NCI-H345 (cell line): Measurements from ENCODE around the gene ZDHHC14.
"Not testable (repeated sequence)": the region's sequence is repeated elsewhere in the genome, so short reads cannot be mapped to it uniquely, and the experiment has no call there.

Experiments
- DNase-seq: peaks from one replicate; lab custom pipeline; 2025; lab: John Stamatoyannopoulos, UW

The ZDHHC14 gene

GRCh38 chr6:157690441-157691210, 309.6 kb downstream of the ZDHHC14 start:
- no peak for DNase-seq

DNA sequence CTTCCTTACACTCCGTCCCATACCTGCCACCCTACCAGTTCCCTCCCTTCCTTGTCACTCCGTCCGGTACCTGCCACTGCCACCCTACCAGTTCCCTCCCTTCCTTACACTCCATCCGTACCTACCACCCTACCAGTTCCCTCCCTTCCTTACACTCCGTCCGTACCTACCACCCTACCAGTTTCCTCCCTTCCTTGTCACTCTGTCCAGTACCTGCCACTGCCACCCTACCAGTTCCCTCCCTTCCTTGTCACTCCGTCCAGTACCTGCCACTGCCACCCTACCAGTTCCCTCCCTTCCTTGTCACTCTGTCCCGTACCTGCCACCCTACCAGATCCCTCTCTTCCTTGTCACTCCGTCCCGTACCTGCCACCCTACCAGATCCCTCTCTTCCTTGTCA, 310.6 kb downstream of the ZDHHC14 start:
- not testable (repeated sequence) for DNase-seq

DNA sequence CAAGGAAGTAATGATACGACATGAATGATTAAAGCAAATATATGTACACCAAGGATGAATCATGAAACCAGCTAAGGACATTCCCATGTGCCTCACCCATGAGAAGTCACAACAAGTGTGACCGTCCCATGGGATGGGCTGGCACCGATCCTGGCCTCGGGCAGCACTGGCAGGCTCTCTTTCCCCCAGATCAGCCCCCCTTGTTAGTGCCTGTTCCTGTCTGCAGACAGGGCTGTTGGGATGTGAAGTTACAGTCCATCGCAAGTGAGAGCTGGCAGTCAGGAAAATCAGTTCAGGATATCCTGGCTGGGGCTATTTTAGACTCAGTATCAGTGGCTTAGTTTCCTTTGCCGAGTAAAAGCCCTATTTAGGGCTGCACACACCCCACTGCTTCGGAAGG, 312.9 kb downstream of the ZDHHC14 start:
- no peak for DNase-seq

DNA sequence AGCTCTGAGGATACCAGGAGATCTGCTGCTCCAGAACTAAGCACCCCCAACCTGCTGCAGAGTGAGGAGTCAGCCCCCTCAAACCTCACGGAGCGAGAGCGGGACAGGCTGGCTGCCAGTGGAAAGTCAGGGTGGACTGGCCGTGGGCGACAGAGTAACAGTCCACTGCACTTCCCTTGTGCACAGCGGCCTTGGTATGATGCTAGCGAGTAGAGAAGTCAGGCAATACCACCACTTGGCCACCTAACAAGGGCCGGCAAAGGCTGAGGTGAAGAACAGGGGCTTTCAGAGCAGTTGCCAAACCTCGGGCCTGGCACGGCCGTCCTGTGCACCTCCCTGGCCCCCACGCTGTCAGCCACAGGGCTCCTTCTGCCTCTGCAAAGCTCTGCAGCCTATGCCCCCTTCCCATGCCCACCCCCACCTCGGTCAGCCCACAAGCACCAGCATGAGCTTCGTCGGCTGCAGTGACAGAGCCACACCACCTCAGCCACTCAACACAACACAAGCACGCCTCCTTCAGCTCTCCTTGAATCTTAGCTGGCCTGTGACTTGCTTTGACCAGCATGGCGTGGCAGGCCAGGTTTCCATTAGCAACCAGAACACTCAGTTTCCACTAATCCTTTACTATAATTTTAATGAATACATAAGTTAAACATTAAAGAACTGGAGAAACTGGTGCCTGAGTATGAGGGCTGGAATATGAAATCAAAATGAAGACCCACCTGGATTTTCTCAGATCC, 314.5 kb downstream of the ZDHHC14 start:
- DNase-seq, result no peak

DNA sequence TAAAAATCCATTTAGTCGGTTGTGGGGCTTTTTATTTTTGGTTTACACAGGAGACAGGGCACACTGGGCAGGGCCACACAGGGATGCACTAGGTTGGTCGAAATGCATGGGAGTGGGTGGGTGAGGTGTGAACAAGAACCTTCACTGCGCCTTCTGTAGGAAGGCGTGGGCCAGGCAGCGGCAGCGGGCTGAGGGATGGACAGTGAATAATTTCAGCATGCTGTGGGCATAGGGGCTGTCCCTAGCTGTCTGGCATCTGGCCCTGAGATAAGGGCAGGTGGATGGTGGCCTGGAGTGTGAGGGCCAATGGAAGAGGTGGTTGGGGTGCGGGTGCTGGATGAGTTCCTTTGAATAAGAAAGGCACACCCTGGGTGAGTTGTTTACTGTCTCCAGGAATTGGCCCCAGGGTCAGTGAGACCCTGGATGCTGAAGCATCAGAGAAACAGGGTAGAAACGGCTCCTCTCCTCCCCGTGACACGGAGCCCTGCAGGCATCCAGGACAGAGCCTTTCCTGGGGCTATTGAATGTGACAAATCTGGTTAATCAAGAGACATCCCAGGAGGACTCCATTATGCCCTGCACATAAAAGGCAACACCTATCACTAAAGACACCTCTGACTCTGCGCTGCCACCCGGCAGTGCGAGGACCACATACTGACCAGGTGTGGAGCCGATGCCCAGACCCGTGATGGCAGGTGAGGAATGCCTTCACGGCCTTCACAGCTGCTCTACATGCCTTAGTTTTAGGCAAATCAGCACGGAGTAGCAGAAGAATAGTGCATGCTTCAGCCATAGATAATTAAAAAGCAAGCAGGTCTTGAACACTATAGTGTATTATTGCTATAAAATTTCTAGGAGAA, 319.0 kb downstream of the ZDHHC14 start:
- no peak for DNase-seq

DNA sequence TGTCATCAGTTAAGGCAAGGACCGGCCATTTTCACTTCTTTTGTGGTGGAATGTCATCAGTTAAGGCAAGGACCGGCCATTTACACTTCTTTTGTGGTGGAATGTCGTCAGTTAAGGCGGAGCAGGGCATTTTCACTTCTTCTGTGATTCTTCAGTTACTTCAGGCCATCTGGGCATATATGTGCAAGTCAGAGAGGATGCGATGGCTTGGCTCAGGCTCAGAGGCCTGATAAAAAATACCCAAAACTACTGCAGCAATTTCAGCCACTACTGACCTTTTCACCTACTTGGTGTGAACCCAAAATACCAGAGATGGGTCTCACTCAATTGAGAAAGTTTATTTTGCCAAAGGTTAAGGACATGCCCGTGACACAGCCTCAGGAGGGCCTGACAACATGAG, 325.4 kb downstream of the ZDHHC14 start:
- DNase-seq, result not testable (repeated sequence)

DNA sequence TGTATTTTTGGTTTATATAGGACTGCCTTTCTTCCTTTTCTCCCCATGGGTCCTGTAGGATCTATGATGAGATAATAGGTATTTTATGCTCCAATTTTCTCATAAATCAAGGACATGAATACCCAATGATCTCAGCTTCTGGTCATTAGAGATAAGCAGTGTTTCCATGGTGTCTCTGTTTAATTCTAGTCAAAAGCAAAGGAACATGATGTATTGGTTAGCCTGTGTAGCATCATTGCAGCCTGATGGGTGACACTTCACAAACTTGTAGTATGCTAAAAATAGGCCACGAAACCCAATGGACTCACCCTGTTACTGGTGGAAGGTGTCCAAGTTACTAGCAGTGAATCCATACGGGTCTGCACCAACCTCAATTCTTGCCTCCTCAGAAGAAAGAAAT, 325.9 kb downstream of the ZDHHC14 start:
- DNase-seq, result no peak

DNA sequence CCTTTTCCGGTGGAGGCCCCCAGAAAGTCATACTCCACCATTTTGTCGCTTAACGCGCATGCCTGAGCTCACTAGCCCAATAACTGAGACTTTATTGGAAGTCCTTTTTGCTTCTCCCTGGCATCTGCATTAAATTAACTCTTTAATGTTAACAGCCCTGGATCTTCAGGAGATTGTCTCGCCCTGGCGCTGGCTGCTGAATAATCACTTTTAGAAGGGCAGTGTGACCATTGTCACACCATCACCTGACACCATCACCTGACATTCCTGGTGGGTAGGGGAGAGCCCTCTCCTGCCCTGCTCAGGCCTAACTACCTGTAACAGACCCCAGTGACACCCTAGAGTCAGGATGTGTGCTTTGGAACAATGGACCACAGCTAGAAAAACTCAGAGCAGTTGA, 326.6 kb downstream of the ZDHHC14 start:
- no peak for DNase-seq

GRCh38 chr6:157708239-157708638, 327.2 kb downstream of the ZDHHC14 start:
- DNase-seq, result no peak

DNA sequence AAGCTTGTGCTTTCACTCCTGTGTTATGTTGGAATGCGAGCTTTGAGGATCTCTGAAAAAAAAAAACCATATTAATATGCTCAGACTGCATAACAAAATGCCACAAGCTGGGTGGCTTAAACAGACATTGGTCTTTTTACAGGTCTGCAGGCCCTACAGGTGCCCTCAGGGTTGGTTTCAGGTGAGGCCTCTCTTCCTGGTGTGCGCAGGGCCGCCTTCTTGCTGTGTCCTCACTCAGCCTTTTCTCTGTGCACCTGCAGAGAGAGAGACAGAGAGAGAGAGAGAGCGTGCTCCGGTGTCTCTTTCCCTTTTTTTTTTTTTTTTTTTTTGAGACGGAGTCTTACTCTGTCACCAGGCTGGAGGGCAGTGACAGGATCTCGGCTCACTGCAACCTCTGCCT, 327.9 kb downstream of the ZDHHC14 start:
- no peak for DNase-seq

DNA sequence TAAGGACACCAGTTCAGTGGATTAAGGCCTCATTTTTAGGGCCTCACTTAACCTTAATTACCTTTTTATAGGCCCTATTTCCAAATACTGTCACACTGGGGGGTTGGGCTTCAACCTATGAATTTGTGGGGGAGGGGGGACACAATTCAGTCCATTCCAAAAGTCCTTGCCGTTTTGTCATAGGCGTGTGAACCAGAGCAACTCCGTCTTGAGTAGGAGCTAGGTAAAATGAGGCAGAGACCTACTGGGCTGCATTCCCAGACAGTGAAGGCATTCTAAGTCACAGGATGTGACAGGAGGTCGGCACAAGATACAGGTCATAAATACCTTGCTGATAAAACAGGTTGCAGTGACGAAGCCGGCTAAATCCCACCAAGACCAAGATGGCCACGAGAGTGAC, 328.6 kb downstream of the ZDHHC14 start:
- no peak for DNase-seq

DNA sequence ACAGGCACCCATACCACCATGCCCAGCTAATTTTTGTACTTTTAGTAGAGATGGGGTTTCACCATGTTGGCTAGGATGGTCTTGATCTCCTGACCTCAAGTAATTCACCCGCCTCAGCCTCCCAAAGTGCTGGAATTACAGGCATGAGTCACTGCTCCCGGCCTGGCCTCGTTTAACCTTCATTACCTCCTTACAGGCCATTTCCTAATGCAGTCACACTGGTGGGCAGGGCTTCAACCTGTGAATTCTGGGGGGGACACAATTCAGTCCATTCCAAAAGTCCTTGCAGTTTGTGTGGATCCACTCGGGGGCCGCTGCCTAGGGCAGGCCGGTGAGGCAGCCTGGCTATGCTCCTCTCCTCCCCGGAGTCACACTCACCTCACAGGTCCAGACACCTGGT, 329.6 kb downstream of the ZDHHC14 start:
- no peak for DNase-seq

- DNase-seq, result no peak
Measured at GRCh38 chr6:157711060-157711459, 330.1 kb downstream of the ZDHHC14 start.

GRCh38 chr6:157712585-157713295, 331.8 kb downstream of the ZDHHC14 start:
- no peak for DNase-seq

DNA sequence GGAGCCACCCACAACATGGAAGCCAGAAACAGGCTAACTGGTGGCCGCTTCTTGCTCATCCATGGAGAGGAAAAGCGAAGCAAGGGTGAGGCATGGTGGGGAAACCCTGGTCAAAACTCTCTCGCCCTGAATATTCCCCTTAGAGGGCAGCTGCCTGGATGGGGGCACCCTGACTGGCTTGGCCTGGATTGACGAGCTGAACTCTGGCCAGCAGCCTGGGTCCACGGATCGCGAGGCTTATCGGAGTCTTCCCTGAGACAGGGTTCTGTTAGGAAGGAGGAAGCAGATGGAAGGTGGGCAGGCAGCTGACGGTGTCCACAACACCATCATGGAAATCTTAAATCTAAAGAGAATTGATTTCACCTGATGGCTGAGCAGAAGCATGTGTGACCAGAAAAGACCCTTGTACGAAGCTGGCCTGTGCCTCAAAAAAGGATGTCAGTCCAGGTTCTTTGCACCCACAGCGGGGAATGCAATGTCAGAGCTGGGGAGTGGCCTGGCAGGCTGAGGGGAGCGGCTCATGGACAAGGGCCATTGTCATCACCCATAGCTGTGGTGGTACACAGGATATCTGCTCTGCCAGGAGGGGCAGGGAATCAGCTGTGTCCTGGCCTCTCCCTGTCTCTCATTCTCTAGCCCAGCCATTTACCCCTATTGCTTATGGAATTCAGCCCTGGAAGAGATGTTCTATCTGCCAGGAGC, 332.6 kb downstream of the ZDHHC14 start:
- no peak for DNase-seq

- DNase-seq, result no peak
Measured at GRCh38 chr6:157714153-157714490, 333.1 kb downstream of the ZDHHC14 start.

DNA sequence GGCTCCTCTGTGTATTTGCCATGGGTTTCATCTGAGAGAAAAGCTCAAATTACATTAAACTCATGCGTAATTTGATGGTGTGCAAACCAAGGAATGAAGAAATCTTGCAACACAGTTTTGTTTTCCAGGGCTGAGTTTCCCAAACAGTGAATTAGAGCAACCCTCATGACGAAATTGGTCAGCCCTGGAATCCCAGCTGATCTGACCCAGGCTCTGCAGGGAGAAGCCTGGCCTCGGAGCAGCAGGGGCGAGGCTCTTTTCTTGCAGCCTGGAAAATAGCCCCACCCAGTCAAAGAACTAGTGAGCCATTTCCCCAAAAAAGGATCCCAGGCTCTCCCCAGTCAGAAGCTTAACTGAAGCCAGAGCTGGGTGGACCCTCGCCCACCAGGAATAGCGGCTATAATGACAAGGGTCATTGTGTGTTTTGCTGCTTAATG, 334.8 kb downstream of the ZDHHC14 start:
- no peak for DNase-seq

DNA sequence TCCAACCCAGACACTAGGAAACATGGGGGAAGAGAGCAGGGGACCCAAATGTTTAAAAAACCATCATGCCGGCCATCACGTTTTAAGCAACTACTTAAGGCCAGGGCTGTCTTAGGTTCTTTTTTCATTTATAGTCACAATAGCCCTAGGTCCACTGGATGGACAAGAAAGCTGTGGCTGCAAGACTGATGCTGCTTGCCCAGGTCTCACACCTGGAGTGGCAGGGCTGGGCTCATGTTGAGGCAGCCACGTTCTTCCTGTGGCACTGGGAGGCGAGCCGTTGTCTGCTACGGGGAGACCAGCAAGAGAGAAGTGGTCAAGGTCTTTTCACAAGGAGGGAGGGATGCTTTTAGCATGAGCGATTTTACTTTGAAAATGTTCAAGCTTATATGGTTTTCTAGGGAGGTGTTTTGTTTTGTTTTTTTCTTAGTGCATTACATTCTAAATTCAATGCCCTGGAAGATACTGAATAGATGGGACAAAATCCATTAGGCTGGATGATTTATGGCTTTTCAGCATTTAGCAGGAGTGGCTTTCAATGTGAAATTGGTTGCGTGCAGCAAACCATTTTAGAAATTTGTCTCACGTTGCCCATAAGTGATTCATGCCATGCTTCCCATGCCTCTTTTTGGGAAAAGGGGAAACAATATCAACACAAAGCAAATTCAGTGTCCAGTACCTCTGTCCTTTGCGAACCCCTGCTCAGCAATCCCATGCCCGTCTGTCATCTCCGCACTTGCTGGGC, 335.4 kb downstream of the ZDHHC14 start:
- no peak for DNase-seq

DNA sequence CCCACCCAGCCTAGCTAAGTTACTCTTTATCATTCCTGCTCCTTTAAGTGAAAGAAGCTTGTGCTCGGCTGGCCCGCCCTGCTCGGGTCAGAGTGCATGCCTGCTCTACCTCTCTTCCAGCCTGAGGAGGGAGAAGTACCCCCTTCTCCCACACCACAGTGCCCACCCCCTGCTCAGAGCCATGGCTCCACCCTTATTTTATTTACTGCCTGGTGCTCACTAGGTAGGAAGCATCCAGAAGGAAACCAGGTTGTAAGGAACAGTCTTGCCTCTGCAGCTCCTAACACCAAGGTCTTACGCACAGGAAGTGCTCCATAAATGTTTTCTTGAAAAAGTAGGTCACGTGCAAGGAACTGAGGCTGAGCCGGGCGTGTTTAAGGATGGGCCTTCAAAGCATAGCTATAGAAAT, 336.4 kb downstream of the ZDHHC14 start:
- no peak for DNase-seq

- no peak for DNase-seq
Measured at GRCh38 chr6:157718503-157719187, 337.7 kb downstream of the ZDHHC14 start.
